Prostate gland (tissue), 2 donors: ENCODE measurements around the gene CTTN. TPM values are rescaled to one million over a fixed set of nuclear protein-coding genes. Genes with fewer than 3 reads are reported as not detected.

Source experiments
- DNase-seq: peaks from one replicate; pipeline ENCODE4 v3.0.0-alpha.2; 2019; ENCODE audit warnings: low spot score
- H3K27ac ChIP-seq, 2 donors: fragments of 200-600 bp; sonication (generic); 2 replicates each; pipeline ENCODE4 v1.5.1; 2017 to 2019
- H3K27me3 ChIP-seq: fragments of 200-600 bp; sonication (generic); replicated peaks from 2 replicates; pipeline ENCODE4 v1.5.1; 2019; ENCODE audit not compliant: insufficient read depth
- H3K36me3 ChIP-seq, 2 donors: fragments of 200-600 bp; sonication (generic); 1 replicate in 1 of 2; 2 replicates in 1 of 2; pipeline versions ENCODE4 v1.5.1 to v1.8.1; 2017 to 2019
- H3K4me1 ChIP-seq: fragments of 200-600 bp; sonication (generic); replicated peaks from 2 replicates; pipeline ENCODE4 v1.5.1; 2019
- H3K4me3 ChIP-seq, 2 donors: fragments of 200-600 bp; sonication (generic); 2 replicates each; pipeline ENCODE4 v1.5.1; 2017 to 2019
- H3K9me3 ChIP-seq: fragments of 200-600 bp; sonication (generic); 2 replicates; pipeline ENCODE4 v1.5.1; 2017
- POLR2A ChIP-seq: fragments of 450-650 bp; IDR thresholded peaks from one replicate; pipeline ENCODE4 v1.6.1; 2016; ENCODE audit warnings: antibody characterized with exemption, mild to moderate bottlenecking
- POLR2AphosphoS5 ChIP-seq: sonication (generic); formaldehyde crosslinking; IDR thresholded peaks from one replicate; pipeline ENCODE4 v1.6.1; 2017; ENCODE audit warnings: antibody characterized with exemption
- WGBS: methylation state at CpG from one replicate; pipeline ENCODE4 v1.1.5; 2018; 5-methylcytosine and 5-hydroxymethylcytosine counted together
- intact Hi-C: fragments of 100-400 bp; cut with DNase I; formaldehyde crosslinking; loops from one replicate; pipeline ENCODE4 v1.14.2; 2022
- total RNA-seq, 2 donors: library from RNA; depleted of rRNA; stranded (reverse); fragments of >200 nt; gene quantifications; one replicate each; pipeline ENCODE4 v1.1.0, GENCODE V29; 2016
- TF ChIP-seq, protein P1 (sequence below), 4 experiments: fragments of 200-600 bp in 2 of 4; fragments of 450-650 bp in 2 of 4; sonication (generic) in 2 of 4; IDR thresholded peaks; 1 replicate in 3 of 4; 2 replicates in 1 of 4; pipeline ENCODE4 v1.5.1; 2016 to 2019; ENCODE audit warnings: antibody characterized with exemption in 4 of 4, mild to moderate bottlenecking in 2 of 4, moderate library complexity in 2 of 4

The CTTN gene
- total RNA-seq, 2 donors from 2014 or later: 208 to 348 TPM

DNA sequence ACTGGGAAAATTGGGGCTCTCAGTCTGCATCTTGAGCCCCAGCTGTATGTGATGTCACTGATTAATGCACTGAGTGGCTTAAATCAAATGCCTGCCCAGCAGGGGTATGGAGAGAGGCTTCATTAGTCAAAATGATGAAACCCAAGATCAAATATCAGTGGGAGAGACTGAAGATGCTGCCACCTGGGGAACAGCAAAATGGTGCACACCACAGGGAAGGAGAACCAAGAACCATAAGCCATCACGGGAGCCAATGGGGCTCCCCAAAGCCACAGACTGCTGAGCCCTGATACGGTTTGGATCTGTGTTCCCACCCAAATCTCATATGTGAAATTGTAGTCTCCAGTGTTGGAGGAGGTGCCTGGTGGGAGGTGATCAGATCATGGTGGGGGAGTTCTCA is 85.6 kb downstream of the CTTN start:
- TF ChIP-seq, protein P1, sequence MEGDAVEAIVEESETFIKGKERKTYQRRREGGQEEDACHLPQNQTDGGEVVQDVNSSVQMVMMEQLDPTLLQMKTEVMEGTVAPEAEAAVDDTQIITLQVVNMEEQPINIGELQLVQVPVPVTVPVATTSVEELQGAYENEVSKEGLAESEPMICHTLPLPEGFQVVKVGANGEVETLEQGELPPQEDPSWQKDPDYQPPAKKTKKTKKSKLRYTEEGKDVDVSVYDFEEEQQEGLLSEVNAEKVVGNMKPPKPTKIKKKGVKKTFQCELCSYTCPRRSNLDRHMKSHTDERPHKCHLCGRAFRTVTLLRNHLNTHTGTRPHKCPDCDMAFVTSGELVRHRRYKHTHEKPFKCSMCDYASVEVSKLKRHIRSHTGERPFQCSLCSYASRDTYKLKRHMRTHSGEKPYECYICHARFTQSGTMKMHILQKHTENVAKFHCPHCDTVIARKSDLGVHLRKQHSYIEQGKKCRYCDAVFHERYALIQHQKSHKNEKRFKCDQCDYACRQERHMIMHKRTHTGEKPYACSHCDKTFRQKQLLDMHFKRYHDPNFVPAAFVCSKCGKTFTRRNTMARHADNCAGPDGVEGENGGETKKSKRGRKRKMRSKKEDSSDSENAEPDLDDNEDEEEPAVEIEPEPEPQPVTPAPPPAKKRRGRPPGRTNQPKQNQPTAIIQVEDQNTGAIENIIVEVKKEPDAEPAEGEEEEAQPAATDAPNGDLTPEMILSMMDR (IDR thresholded peaks at IDR 0.05): no peak
- no peak for TF ChIP-seq POLR2AphosphoS5
- H3K4me1 ChIP-seq: no peaks in the 10 kb centered on the region
- no peak overlapping the region for H3K4me3 ChIP-seq
- DNase-seq: no peak
- intact Hi-C loops: no loop called here
- H3K9me3 ChIP-seq: no peaks in the 10 kb centered on the region
- H3K27me3 ChIP-seq: no peaks in the 10 kb centered on the region
- WGBS: 94% methylated on average over 2 of the region's 2 CpGs
- H3K27ac ChIP-seq: no peak overlapping the region
- no peaks in the 10 kb centered on the region for H3K36me3 ChIP-seq

DNA sequence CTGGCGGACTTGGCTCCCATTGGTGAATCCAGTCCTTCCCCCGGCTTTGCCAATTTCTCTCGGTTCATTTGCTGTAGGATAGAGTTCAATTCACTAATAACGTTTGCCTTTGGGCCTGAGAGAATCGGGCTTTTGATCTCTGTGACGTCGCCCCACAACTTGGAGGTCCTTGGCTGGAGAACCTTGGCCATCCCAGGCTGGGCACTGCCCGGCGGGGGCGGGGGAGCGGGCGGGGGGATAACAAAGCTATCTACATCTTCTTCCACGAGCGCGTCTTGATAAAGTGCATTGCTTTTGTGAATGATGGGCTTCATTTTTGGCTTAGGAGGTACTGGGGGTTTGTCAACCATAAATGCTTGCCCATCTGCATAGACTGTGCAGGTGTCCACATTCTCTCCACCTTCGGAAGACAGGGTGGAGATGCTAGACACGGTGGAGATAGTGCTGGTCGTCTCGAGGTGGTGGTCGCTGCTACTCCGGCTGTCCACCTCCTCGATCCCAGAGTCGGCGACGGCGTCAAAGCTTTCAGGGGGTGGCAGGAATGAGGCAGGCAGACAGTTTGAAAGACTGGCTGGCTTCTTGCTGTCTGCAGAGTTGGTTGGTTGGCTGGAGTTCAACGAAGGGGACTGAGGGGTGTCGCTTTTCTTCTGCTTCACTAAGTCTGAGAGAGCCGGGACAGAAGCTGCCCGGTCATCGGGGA is 87.1 kb downstream of the CTTN start:
- H3K36me3 ChIP-seq: no peaks in the 10 kb centered on the region
- no peak for DNase-seq
- no peaks in the 10 kb centered on the region for H3K9me3 ChIP-seq
- no peak overlapping the region for H3K4me3 ChIP-seq
- 92% methylated on average over 31 of the region's 31 CpGs for WGBS
- intact Hi-C loops: no loop called here
- H3K27ac ChIP-seq: no peak overlapping the region
- H3K27me3 ChIP-seq: no peaks in the 10 kb centered on the region
- no peaks in the 10 kb centered on the region for H3K4me1 ChIP-seq
- no peak for TF ChIP-seq POLR2AphosphoS5

DNA sequence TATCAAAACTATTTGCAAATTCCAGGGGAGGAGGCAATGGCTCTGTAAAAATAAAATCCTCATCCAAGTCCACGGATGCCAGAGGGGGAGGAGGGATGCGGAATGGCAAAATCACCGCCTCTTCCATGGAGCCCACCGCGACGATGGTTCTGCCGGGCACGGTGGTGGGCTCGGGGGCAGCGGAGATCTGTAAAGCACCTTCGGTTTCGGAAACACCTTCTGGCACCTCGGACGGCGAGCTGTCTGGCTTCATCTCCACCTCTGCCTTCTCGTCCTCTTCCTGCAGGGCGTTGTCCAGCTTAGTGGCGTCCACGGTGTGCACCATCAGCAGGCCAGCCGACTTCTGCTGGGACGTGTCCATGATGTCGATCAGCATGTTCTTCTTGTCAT is 87.7 kb downstream of the CTTN start:
- H3K36me3 ChIP-seq: no peaks in the 10 kb centered on the region
- intact Hi-C loops: no loop called here
- H3K4me1 ChIP-seq: no peaks in the 10 kb centered on the region
- TF ChIP-seq POLR2A (no peak), POLR2AphosphoS5 (no peak)
- TF ChIP-seq, protein P1 (IDR thresholded peaks at IDR 0.05): no peak
- no peaks in the 10 kb centered on the region for H3K27me3 ChIP-seq
- 94% methylated on average over 22 of the region's 22 CpGs for WGBS
- no peak overlapping the region for H3K27ac ChIP-seq
- no peaks in the 10 kb centered on the region for H3K9me3 ChIP-seq
- DNase-seq: no peak
- no peak overlapping the region for H3K4me3 ChIP-seq

Other genes starting within 250 kb of the CTTN start
- 10 to 100 TPM; 16.0 to 18.4 TPM for gene FADD, start 195.2 kb upstream of the CTTN start, total RNA-seq
- 10 to 100 TPM; 29.1 to 61.8 TPM for gene PPFIA1, start 127.8 kb upstream of the CTTN start, total RNA-seq